GM18505 (cell line): Measurements from ENCODE around the gene LAYN.

Experiments used
- ATAC-seq: cut with Tn5 transposase; IDR thresholded peaks from one replicate; pipeline ENCODE4 v1.9.1; 2021; ENCODE audit not compliant: unreplicated experiment
- POLR2A ChIP-seq: IDR thresholded peaks from 4 replicates; pipeline ENCODE4 v1.6.1; 2011; ENCODE audit warnings: borderline replicate concordance; ENCODE audit not compliant: insufficient read depth, insufficient read length; ENCODE audit errors: extremely low read depth

Gene LAYN

GRCh38 chr11:111561791-111562325, 21.3 kb downstream of the LAYN start:
- no peak for TF ChIP-seq POLR2A
- ATAC-seq = no peak

DNA sequence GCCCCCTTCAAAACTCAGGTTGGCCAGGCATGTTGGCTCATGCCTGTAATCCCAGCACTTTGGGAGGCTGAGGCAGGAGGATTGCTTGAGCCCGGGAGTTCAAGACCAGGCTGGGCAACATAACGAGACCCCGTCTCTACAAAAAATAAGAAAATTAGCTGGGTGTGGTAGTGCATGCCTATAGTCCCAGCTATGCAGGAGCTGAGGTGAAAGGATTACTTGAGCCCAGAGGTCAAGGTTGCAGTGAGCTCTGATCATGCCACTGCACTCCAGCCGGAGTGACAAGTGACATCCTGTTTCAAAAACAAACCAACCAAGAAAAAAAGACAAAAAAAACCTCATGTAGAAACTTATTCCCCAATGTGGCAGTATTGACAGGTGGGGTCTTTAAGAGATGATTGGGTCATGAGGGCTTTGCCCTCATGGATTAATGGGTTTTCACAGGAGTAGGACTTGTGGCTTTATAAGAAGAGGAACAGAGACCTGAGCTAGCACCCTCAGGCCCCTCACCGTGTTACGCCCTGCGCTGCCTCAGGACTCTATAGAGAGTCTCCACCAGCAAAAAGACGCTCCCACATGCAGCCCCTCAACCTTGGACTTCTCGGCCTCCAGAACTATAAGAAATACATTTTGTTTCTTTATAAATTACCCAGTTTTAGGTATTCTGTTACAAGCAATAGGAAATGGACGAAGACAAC, 22.3 kb downstream of the LAYN start:
- ATAC-seq = no peak
- TF ChIP-seq POLR2A = no peak

DNA sequence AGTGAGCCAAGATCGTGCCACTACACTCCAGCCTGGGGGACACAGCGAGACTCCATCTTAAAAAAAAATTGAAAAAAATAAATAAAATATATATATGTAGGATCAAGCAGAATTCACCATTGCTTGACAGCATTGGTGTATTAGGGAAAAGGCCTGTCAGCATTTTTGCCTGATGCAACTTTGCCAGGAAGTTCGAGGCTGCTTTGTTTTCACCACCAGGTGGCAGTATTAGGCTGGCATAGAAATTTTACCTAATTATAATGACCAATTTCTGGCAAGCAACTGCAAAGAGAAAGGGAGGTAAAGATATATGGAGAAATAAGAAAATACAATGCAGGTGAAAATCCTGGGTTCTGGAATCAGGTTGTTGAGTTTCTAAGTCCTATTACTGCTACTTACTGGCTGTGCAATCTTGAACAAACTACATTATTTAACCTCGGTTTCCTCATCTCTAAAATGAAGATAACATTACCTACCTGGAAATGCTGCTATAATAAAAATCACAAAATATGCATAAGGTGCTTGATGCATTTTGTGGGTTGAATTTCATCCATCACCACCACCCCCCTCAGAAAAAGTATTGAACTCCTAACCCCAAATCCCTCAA, 24.7 kb downstream of the LAYN start:
- TF ChIP-seq POLR2A = no peak

GRCh38 chr11:111566324-111566723, 25.8 kb downstream of the LAYN start:
- ATAC-seq = no peak
- no peak for TF ChIP-seq POLR2A

More for the DNA sequence above, 24.7 kb downstream of the LAYN start:
- ATAC-seq = no peak

GRCh38 chr11:111569476-111569875, 29.0 kb downstream of the LAYN start:
- ATAC-seq = no peak
- TF ChIP-seq POLR2A = no peak

DNA sequence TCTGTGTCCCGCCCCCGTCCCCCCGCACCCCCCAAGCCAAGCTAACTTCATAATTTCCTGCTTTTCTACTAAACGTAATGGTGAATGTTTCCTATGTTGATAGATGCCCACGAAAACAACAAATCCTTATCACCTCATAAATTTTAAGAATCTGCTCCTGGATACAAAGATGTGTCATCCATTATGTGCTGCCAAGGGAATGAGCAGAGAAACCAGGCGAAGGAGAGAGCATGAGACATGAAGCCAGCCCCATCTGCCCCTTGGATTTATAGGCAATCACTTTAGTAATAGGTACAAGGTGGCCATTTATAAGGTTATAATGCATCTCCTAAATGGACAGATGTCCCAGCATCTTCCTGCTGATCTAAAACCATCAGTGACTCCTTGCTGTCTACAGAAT, 30.3 kb downstream of the LAYN start:
- ATAC-seq = no peak
- no peak for TF ChIP-seq POLR2A

DNA sequence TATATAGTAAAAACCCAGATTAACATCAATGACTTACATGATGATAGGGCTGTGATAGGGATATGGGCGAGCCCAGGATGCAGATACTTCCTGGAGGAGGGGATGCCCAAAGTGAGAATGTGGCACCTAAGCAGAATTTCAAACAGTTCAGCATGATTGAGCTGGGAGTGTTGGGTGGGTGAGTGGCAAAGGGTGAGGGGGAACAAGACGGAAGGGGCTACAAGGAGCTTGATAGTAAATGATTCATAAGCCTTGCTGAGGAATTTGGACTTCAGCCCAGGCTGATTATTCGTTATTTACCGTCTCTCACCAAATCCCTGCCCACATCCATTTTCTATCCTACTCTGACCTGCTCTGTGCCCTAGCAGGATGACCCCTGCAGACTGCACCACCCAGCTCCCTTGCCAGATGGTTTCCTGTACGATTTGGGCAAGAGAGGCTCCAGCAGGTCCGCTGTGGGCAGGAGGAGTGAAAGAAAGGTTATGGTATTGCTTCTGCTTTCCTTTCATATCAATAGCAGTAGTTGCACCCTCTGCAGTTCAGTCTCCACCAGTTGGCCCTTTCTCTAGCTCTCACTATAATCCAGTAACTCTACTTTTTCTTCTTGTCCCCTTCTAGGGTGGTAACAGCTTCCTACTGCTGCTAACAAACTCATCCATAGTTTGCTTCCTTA, 31.4 kb downstream of the LAYN start:
- no peak for ATAC-seq
- TF ChIP-seq POLR2A = no peak

GRCh38 chr11:111572581-111572980, 32.1 kb downstream of the LAYN start:
- TF ChIP-seq POLR2A = no peak
- no peak for ATAC-seq

- ATAC-seq = no peak
- no peak for TF ChIP-seq POLR2A
These were observed 33.3 kb downstream of the LAYN start for GRCh38 chr11:111573821-111574249.

GRCh38 chr11:111574373-111575225, 34.1 kb downstream of the LAYN start:
- no peak for TF ChIP-seq POLR2A
- ATAC-seq = no peak

DNA sequence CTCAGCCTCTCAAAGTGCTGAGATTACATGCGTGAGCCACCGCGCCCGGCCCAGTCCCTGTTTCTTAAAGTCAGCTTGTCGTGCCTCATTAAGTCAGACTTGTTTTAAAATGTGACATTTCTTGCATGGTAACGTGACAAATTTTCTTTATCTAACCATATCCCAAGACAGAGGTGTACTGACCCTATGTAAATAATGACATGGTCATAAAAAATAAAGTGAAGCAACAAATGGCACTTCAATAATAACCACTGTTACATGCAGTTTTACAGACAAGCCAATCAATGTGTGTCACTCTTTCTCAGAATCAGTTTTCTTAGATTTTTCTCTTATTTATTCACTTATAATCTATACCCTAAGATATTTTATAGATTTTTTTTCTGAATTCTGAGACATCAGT, 35.2 kb downstream of the LAYN start:
- ATAC-seq = no peak
- no peak for TF ChIP-seq POLR2A

- ATAC-seq = no peak
- no peak for TF ChIP-seq POLR2A
These were observed 37.3 kb downstream of the LAYN start for GRCh38 chr11:111577821-111578220.

DNA sequence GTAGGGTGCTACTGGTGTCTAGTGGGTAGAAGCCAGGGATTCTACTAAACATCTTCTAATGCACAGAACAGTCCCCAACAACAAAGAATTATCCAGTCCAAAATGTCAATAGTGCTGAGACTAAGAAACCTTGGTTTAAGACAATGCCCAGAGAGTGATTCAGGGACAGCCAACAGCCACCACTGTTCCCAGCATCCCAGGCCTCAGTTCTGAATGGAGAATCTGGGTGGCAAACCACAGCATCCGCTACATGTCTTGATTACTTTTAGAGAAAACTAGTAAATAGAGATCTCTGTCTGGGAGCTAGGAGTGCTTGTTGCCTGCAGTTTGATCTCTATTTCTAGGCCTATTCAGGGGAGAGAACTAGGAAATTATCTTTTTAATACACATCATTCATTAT, 40.8 kb downstream of the LAYN start:
- ATAC-seq = no peak
- TF ChIP-seq POLR2A = no peak
